ENCODE measurements around the gene CNOT2.

Gene CNOT2

DNA sequence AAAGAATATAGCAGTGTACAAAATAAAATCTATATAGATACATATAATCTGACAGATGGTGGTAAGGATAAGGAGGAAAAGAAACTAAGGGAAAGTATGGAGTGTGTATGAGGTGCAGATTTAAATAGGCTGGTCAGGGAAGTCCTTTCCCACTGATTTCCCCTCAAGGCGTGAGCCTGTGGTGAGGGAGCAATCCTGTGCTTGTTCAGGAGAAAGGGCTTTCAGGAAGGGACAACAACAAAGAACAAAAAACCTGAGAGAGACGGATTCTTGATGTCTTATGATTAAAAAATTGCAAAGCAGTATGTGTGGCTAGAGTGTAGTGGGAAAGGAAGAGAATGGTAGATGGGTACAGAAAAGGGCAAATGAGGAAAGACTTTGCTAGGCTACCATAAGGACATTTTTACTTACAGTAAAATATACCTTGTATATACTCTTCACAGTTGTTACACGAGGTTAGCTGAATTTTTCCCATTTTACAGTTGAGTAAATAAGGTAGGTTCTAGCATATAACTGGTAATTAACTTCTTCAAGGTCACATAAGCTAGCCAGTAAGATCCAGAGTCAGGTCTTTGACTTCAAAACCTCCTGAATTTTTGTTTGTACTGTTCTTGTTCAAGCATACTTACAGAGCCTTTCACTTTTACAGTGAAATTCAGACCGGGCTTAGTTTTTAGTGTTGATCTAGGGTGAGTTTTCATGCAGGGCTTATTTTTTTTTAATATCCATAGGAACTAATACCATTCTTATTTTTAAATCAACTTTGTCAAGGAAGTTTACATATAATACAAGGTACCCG lies 15.6 kb downstream of the CNOT2 start:
- TF ChIP-seq, protein P1, sequence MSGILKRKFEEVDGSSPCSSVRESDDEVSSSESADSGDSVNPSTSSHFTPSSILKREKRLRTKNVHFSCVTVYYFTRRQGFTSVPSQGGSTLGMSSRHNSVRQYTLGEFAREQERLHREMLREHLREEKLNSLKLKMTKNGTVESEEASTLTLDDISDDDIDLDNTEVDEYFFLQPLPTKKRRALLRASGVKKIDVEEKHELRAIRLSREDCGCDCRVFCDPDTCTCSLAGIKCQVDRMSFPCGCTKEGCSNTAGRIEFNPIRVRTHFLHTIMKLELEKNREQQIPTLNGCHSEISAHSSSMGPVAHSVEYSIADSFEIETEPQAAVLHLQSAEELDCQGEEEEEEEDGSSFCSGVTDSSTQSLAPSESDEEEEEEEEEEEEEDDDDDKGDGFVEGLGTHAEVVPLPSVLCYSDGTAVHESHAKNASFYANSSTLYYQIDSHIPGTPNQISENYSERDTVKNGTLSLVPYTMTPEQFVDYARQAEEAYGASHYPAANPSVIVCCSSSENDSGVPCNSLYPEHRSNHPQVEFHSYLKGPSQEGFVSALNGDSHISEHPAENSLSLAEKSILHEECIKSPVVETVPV (CRISPR knock-in tag; IDR thresholded peaks at IDR 0.05) = no peak
- no peak for TF ChIP-seq TOX (CRISPR knock-in tag; IDR thresholded peaks at IDR 0.05; ENCODE audit: borderline replicate concordance)
- no peak for TF ChIP-seq CSDC2 (CRISPR knock-in tag; IDR thresholded peaks at IDR 0.05)
- TF ChIP-seq OSR1 (CRISPR knock-in tag; IDR thresholded peaks at IDR 0.05) = no peak
- TF ChIP-seq GLIS3 (CRISPR knock-in tag; IDR thresholded peaks at IDR 0.05) = no peak
- TF ChIP-seq ISL1 (CRISPR knock-in tag; IDR thresholded peaks at IDR 0.05) = no peak
- no peak for TF ChIP-seq ZFP30 (CRISPR knock-in tag; IDR thresholded peaks at IDR 0.05)
- TF ChIP-seq PATZ1 (CRISPR knock-in tag; IDR thresholded peaks at IDR 0.05; ENCODE audit: borderline replicate concordance) = no peak
- no peak for TF ChIP-seq ZFP3 (CRISPR knock-in tag; IDR thresholded peaks at IDR 0.05)
- TF ChIP-seq, protein P2, sequence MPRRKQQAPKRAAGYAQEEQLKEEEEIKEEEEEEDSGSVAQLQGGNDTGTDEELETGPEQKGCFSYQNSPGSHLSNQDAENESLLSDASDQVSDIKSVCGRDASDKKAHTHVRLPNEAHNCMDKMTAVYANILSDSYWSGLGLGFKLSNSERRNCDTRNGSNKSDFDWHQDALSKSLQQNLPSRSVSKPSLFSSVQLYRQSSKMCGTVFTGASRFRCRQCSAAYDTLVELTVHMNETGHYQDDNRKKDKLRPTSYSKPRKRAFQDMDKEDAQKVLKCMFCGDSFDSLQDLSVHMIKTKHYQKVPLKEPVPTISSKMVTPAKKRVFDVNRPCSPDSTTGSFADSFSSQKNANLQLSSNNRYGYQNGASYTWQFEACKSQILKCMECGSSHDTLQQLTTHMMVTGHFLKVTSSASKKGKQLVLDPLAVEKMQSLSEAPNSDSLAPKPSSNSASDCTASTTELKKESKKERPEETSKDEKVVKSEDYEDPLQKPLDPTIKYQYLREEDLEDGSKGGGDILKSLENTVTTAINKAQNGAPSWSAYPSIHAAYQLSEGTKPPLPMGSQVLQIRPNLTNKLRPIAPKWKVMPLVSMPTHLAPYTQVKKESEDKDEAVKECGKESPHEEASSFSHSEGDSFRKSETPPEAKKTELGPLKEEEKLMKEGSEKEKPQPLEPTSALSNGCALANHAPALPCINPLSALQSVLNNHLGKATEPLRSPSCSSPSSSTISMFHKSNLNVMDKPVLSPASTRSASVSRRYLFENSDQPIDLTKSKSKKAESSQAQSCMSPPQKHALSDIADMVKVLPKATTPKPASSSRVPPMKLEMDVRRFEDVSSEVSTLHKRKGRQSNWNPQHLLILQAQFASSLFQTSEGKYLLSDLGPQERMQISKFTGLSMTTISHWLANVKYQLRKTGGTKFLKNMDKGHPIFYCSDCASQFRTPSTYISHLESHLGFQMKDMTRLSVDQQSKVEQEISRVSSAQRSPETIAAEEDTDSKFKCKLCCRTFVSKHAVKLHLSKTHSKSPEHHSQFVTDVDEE (CRISPR knock-in tag; IDR thresholded peaks at IDR 0.05) = no peak
- TF ChIP-seq SNAI2 (CRISPR knock-in tag; IDR thresholded peaks at IDR 0.05) = no peak
- no peak for ATAC-seq

DNA sequence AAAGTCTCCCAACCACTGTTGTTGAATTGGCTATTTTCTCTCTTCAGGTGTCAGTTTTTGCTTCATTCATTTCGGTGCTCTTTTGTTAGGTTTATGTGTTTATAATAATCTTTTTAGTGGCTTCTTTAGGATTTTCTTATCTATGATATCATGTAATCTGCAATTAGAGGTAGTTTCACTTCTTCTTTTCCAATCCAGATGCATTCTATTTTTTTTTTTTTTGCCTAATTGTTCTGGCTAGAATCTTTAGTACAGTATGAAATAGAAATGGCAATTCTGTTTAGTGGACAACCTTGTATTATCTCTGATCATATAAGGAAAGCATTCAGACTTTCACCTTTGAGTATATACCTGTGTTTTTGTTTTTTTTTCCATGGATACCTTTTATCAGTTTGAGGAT lies 17.4 kb downstream of the CNOT2 start:
- TF ChIP-seq CSDC2 (CRISPR knock-in tag; IDR thresholded peaks at IDR 0.05) (no peak), CREB5 (CRISPR knock-in tag; IDR thresholded peaks at IDR 0.05; ENCODE audit: low read depth) (no peak), TOX (CRISPR knock-in tag; IDR thresholded peaks at IDR 0.05; ENCODE audit: borderline replicate concordance) (no peak), POU6F1 (CRISPR knock-in tag; IDR thresholded peaks at IDR 0.05; ENCODE audit: borderline replicate concordance, low read depth) (no peak), ZFP3 (CRISPR knock-in tag; IDR thresholded peaks at IDR 0.05) (no peak), PPARA (CRISPR knock-in tag; IDR thresholded peaks at IDR 0.05; ENCODE audit: borderline replicate concordance) (no peak), ZNF8 (CRISPR knock-in tag; IDR thresholded peaks at IDR 0.05) (no peak), ZNF565 (CRISPR knock-in tag; conservative IDR thresholded peaks at IDR 0.05; ENCODE audit: low read depth) (no peak), ARNTL (CRISPR knock-in tag; IDR thresholded peaks at IDR 0.05; ENCODE audit: borderline replicate concordance, low read depth) (no peak)
- TF ChIP-seq, protein P2 (CRISPR knock-in tag; IDR thresholded peaks at IDR 0.05) = no peak
- no peak for ATAC-seq

Measured in SK-N-SH treated with all-trans-retinoic acid at 6 μM for 48 hours (cell line).